ENCODE results near the gene KAZN.

Gene KAZN

DNA sequence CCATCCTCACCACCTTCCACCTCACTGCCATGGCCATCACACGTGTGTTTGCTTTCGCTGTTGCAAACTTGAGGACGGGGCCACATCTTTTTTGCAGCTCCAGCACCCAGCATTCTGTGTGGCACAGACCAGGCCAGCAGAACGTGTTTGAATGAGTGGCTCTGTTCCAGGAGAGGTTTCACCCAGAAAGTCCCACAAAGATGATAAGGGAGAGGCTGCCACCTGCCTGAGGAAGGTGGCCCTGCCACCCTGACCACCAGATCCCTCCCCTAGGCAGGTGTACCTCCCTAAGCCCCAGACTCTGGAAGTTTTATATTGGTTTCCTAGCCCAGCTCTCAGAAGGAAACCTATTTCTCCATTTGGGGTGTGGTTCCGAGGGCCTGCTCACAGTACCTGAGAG, 252.1 kb downstream of the KAZN start:
- Mint-ChIP-seq H3K4me3 (no peak overlapping the region), H3K9me3 (peaks cover 0 to under 1% of the 10 kb centered on the region in 2 donors), H3K27me3 (peaks cover 0 to 26% of the 10 kb centered on the region in 2 donors), H3K27ac (no peak overlapping the region), H3K36me3 (ENCODE audit: insufficient read depth) (no peaks in the 10 kb centered on the region), H3K4me1 (ENCODE audit: low read depth in 2 of 2) (no peaks in the 10 kb centered on the region)
- ATAC-seq (replicated peaks) (no peak), DNase-seq (no peak)

DNA sequence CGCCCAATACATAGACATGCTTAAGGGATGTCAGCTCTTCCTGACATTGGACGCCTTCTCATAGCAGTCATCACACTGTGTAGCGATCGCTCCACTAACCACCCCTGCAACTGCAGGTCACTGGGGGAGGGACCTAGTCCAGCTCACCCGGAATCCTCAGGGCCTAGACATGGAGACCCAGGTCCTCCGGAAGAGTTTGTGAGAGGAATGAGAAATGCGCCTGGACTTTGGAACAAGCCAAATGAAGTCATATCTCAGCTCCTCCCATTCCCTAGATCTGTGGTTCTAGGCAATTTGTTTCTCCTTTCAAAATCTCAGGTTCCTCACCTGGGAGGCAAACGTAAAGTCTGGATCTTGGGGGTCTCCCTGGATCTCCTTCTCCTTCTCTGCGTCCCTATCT, 253.3 kb downstream of the KAZN start:
- H3K27ac Mint-ChIP-seq = no peak overlapping the region
- H3K4me1 Mint-ChIP-seq (ENCODE audit: low read depth in 2 of 2) = no peaks in the 10 kb centered on the region
- H3K27me3 Mint-ChIP-seq = peaks cover 0 to 31% of the 10 kb centered on the region in 2 donors
- no peaks in the 10 kb centered on the region for H3K36me3 Mint-ChIP-seq (ENCODE audit: insufficient read depth)
- H3K9me3 Mint-ChIP-seq = no peaks in the 10 kb centered on the region
- no peak overlapping the region for H3K4me3 Mint-ChIP-seq
- DNase-seq = no peak
- no peak for ATAC-seq (replicated peaks)

DNA sequence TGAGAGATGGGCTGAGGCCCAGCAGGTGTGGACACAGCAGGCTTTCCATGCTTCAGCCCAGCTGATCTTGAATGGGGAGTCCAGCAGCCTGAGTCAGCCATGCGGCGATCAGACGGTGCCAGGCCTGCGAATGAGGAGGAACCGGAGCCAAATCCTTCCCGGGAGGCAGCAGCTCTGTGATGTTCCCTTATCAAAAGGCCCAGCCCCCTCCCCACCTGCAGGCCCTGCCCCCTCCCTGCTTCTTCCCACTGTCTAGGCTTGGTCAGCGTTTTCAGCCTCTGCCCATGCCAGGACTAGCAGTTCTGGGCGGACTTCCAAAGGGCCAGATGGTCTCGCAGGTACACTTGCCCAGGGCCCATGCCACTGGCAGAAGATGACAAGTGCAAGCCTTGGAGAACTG, 253.8 kb downstream of the KAZN start:
- Mint-ChIP-seq H3K9me3 (no peaks in the 10 kb centered on the region), H3K4me3 (no peak overlapping the region), H3K27me3 (peaks cover 0 to 36% of the 10 kb centered on the region in 2 donors), H3K4me1 (ENCODE audit: low read depth in 2 of 2) (no peaks in the 10 kb centered on the region), H3K36me3 (ENCODE audit: insufficient read depth) (no peaks in the 10 kb centered on the region), H3K27ac (no peak overlapping the region)
- ATAC-seq (replicated peaks) = no peak
- DNase-seq = no peak

DNA sequence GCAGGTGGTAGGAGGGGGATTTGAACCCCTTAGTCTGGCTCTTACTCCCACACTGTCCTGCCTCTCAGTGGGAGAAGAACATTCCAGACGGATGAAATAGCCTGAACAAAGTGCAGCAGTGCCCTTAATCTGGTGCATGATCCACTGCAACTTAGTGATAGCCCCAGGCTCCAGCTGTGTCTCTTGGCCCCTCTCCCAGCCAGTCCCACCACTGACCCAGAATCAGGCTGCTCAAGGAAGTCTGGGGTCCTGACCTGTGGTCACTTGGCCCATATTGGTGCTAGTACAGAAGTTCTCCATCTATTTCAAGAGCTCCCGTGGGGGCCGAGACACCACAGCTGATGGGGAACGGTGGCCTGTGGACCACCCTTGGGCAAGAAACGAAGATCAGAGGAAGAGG, 255.0 kb downstream of the KAZN start:
- no peak for ATAC-seq (replicated peaks)
- Mint-ChIP-seq H3K36me3 (ENCODE audit: insufficient read depth) (no peaks in the 10 kb centered on the region), H3K27ac (no peak overlapping the region), H3K27me3 (peaks cover 0 to 36% of the 10 kb centered on the region in 2 donors), H3K9me3 (no peaks in the 10 kb centered on the region), H3K4me1 (ENCODE audit: low read depth in 2 of 2) (no peaks in the 10 kb centered on the region), H3K4me3 (no peak overlapping the region)
- no peak for DNase-seq

DNA sequence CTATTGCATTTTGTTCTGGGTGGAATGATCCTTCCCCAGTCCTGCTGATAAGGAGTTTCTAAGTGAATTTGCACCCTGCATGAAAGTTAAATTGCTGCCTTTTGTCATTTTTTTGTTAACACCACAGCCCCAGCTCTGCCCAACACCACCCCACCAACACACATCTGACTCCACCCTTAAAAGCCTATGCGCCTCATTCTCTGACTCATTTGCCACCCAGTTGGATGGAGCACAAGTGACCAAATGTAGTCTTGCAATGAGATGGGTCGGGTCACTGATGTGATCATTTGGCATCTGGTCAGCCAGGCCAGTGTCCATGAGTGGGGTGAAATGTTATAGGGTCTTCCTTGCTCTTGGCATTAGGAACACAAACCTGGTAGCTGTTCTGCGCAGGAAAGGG, 256.8 kb downstream of the KAZN start:
- H3K27ac Mint-ChIP-seq = no peak overlapping the region
- no peaks in the 10 kb centered on the region for H3K36me3 Mint-ChIP-seq (ENCODE audit: insufficient read depth)
- H3K27me3 Mint-ChIP-seq = peaks cover 8 to 47% of the 10 kb centered on the region in 2 donors
- no peak for ATAC-seq (replicated peaks)
- H3K4me3 Mint-ChIP-seq = no peak overlapping the region
- H3K4me1 Mint-ChIP-seq (ENCODE audit: low read depth in 2 of 2) = no peaks in the 10 kb centered on the region
- no peak for DNase-seq
- H3K9me3 Mint-ChIP-seq = no peaks in the 10 kb centered on the region

DNA sequence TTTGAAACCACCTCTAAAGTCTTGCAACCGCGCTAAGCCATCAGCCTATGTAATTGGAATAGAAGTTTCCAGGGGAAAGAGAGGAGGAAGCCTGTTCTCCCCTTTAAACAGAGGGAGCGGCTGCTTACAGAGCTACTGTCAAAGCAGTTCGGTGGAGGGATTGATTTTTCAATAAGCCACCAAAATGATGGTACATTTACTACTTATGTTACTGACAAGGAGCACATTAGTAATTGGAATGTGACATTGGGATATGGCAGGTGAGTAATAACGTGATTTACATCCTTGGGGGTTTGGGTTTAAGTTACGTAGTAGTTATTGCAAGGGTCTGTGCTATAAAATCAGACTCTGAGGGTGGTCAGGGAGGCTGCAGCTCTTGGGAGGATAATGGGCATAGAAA, 257.3 kb downstream of the KAZN start:
- Mint-ChIP-seq H3K4me1 (ENCODE audit: low read depth in 2 of 2) (no peaks in the 10 kb centered on the region), H3K9me3 (no peaks in the 10 kb centered on the region), H3K27me3 (peaks cover 12 to 50% of the 10 kb centered on the region in 2 donors), H3K4me3 (no peak overlapping the region), H3K27ac (no peak overlapping the region), H3K36me3 (ENCODE audit: insufficient read depth) (no peaks in the 10 kb centered on the region)
- no peak for DNase-seq
- no peak for ATAC-seq (replicated peaks)

DNA sequence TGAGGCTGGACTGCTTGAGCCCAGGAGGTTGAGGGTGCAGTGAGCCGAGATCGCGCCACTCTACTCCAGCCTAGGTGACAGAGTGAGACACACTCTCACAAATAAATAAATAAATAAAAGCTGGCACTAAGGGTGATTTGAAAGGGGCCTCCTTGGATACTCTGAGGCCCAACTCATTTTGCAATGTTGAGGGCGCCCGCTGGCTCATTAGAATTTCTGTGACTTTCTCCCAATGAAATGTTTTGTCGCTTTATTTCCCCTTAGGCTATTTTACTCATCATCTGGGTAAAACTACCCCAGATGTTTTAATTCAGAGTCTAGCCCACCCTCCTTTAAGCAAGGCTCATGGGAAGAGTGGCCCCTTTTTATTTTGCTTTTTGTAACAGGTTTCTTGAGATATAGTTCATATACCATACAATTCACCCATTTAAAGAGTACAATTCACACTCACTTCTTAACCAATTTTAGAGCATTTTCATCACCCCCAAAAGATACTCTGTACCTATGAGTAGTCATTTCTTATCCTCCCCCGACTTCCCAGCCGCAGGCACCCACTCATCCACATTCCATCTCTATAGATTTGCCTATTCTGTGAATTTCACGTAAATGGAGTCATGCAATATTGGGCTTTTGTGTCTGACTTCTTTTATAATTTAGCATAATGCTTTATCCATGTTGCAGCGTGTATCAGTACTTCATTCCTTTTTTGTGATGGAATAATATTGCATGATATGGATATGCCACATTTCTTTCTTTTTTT, 259.1 kb downstream of the KAZN start:
- Mint-ChIP-seq H3K27me3 (peaks cover 12 to 61% of the 10 kb centered on the region in 2 donors), H3K9me3 (no peaks in the 10 kb centered on the region), H3K4me1 (ENCODE audit: low read depth in 2 of 2) (no peaks in the 10 kb centered on the region), H3K4me3 (no peak overlapping the region), H3K27ac (no peak overlapping the region), H3K36me3 (ENCODE audit: insufficient read depth) (no peaks in the 10 kb centered on the region)
- no peak for ATAC-seq (replicated peaks)
- no peak for DNase-seq

DNA sequence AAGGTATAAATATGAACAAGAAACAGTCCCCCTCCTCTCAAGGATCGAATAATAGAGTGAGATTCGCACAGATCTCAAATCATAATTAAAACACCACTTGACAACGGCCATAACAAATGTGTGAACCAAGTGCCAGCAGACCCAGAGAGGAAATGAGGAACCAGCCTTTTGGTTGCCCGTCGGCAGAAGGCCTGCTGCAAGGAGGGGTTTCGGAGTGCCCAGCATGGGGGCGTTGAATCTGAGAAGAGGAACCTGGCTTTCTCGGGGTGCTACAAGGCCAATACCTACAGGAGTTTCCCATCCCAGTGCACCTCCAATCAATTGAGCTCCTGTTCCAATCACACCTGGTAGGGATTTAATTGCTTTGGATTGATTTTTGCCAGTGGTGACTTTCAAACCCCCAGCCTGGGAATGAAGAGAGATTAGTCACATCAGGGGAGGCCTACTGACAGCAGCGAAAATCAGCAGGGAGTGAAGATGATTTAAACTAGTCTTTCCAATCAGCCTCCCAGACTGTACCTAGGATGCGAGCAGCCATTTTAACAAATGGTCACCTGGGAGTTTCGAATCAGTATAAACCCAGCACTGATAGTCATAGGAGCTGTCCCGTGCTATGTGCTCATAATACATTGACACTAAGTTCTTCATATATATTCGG, 263.8 kb downstream of the KAZN start:
- ATAC-seq (replicated peaks) (no peak), DNase-seq (no peak)
- Mint-ChIP-seq H3K9me3 (no peaks in the 10 kb centered on the region), H3K4me3 (no peak overlapping the region), H3K36me3 (ENCODE audit: insufficient read depth) (no peaks in the 10 kb centered on the region), H3K4me1 (ENCODE audit: low read depth in 2 of 2) (no peaks in the 10 kb centered on the region), H3K27me3 (peaks cover 41 to 70% of the 10 kb centered on the region in 2 donors), H3K27ac (no peak overlapping the region)

DNA sequence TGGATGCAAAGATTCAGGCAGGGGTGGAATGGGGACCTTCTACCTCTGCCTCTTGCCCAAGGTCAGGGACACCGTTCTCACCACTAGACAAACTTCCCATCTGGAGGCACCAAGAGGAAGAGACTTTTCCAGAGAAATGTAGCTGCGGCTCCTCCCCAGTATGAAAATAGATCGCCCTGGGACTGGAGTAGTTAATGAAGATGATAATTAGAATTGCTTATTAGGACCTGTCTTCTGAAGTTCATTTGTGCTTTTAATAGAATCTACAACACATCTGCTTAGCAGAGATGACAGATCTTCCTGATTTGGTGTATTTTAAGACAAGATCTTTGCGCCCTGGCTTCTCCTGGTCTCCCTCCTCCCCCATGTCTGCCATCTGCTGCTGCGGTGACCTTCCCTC, 266.6 kb downstream of the KAZN start:
- Mint-ChIP-seq H3K4me3 (no peak overlapping the region), H3K4me1 (ENCODE audit: low read depth in 2 of 2) (no peaks in the 10 kb centered on the region), H3K27me3 (peaks cover 35 to 62% of the 10 kb centered on the region in 2 donors), H3K9me3 (no peaks in the 10 kb centered on the region), H3K27ac (no peak overlapping the region), H3K36me3 (ENCODE audit: insufficient read depth) (no peaks in the 10 kb centered on the region)
- DNase-seq = no peak
- ATAC-seq (replicated peaks) = no peak

DNA sequence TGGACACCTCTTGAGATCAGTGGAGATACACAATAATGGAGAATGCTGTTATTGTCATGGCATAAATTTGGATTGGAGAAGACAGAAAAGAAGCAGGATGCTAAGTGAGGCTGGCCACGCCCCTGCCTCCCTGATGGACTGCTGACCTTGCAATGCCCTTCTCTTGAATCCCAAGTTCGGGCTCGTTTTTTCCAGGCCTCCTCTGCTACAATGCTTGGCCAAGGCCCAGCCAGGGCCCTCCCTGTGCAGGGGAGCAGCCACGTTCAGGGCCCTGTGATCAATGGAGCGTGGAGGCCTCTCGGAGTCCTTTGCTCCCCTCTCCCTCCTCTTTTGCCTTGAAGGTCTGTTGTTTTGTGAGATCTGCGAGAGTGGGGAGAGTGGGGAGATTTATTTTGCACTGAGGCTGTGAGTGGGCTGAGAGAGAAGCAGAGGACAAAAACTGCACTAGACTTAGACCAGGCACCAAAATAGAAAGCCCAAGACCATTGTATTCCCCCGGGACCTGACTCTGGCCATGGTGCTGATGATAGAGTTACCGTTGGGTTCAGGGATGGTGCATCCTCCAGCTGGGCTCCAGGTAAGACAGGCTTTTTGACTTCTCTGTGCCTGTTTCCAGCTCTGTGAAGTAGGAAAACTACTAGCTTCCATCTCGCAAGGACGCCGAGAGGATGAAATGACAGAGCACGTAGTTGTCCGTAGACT, 268.6 kb downstream of the KAZN start:
- no peaks in the 10 kb centered on the region for H3K9me3 Mint-ChIP-seq
- no peak overlapping the region for H3K27ac Mint-ChIP-seq
- H3K36me3 Mint-ChIP-seq (ENCODE audit: insufficient read depth) = no peaks in the 10 kb centered on the region

DNA sequence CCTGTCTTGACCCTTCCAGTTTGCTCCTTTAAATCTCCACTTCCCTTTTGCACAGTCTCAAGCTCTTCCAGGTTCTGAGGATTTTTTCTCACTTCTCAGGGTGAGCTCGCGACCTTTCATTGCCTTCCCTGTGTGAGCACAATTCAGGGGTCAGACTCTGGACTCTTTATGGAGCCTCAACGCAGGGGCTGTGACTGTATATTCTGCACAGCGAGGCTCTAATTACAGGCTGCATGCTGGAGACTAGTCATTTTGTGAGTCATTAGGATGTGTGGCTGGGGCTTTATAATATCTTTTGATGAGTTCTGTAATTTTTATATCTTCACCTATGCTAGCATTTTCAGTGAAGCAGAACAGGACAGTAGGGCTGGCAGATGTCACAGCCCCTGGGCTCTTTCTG, 270.7 kb downstream of the KAZN start:
- Mint-ChIP-seq H3K4me3 (no peak overlapping the region), H3K36me3 (ENCODE audit: insufficient read depth) (no peaks in the 10 kb centered on the region), H3K27me3 (peaks cover 26 to 29% of the 10 kb centered on the region in 2 donors), H3K4me1 (ENCODE audit: low read depth in 2 of 2) (no peaks in the 10 kb centered on the region), H3K9me3 (no peaks in the 10 kb centered on the region), H3K27ac (no peak overlapping the region)
- DNase-seq (no peak), ATAC-seq (replicated peaks) (no peak)

More for the DNA sequence above, 268.6 kb downstream of the KAZN start:
- ATAC-seq (replicated peaks) (no peak), DNase-seq (no peak)
- Mint-ChIP-seq H3K4me1 (ENCODE audit: low read depth in 2 of 2) (no peaks in the 10 kb centered on the region), H3K27me3 (peaks cover 35 to 49% of the 10 kb centered on the region in 2 donors), H3K4me3 (no peak overlapping the region)

DNA sequence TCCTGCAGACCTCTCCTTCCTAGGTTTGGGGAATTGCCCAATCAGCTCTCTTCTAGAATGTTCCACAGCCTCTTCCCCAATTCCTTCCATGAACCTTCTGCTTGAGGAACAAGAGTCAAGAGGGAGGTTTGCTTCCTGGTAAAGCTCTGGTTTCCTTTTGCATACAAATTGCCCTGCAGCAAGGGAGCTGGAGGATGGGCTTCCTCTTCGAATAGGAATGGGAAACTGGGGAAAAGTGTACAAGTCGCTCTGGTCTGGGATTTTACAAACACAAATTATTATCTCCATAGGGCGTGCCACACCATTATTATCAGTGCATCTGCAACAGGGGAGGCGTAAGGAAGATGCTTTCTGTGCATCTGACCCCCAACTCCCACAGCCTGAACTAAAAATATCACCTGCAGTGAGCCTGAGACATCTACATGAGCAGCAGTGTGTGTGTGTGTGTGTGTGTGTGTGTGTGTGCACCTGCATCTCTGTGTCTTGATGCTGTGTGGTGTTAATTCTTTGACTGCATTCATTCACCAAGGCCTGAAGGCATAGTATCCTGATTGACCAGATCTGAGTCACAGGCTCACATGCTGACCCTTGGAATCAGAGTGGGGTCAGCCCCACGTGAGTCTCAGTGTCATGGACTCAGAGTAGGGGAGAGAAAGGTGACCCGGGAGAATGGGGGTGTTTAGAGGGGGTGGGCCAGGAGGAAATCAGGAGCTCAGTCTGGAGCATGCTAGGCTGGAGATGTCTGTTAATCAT, 272.9 kb downstream of the KAZN start:
- Mint-ChIP-seq H3K9me3 (no peaks in the 10 kb centered on the region), H3K4me1 (ENCODE audit: low read depth in 2 of 2) (no peaks in the 10 kb centered on the region), H3K27me3 (peaks cover 11% of the 10 kb centered on the region in 2 donors), H3K27ac (no peak overlapping the region), H3K36me3 (ENCODE audit: insufficient read depth) (no peaks in the 10 kb centered on the region), H3K4me3 (no peak overlapping the region)
- DNase-seq (no peak), ATAC-seq (replicated peaks) (no peak)

DNA sequence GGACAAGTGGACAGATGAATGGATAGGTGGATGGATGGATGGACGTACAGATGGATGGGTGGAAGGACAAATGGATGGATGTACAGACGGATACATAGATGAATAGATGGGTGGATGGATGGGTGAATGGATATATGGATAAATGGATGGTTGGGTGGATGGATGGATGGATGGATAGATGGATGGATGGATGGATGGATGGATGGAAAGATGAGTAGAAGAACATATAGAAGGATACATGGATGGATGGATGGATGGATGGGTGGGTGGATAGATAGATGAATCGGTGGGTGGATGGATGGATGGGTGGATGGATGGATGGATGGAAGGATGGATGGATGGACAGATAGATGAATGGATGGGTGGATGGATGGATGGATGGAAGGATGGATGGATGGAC, 274.3 kb downstream of the KAZN start:
- Mint-ChIP-seq H3K9me3 (no peaks in the 10 kb centered on the region), H3K36me3 (ENCODE audit: insufficient read depth) (no peaks in the 10 kb centered on the region), H3K27ac (no peak overlapping the region), H3K27me3 (peaks cover 0 to 7% of the 10 kb centered on the region in 2 donors), H3K4me3 (no peak overlapping the region), H3K4me1 (ENCODE audit: low read depth in 2 of 2) (no peaks in the 10 kb centered on the region)
- ATAC-seq (replicated peaks) (no peak), DNase-seq (no peak)

Measured in effector memory CD8-positive, alpha-beta T cell (primary cell).